ENCODE measurements around the gene SPOCK3. TPM values are rescaled to one million over a fixed set of nuclear protein-coding genes. Genes with fewer than 3 reads are reported as not detected.

SPOCK3 gene
- total RNA-seq, 4 donors from 2014 or later = not detected

GRCh38 chr4:166823126-166823525 lies 411.2 kb downstream of the SPOCK3 start:
- Histone ChIP-seq H3K4me1 (no peaks in the 10 kb centered on the region), H3K36me3 (no peaks in the 10 kb centered on the region), H3K9me3 (no peaks in the 10 kb centered on the region), H3K27me3 (no peaks in the 10 kb centered on the region), H3K27ac (no peak overlapping the region), H3K4me3 (replicated peaks in 1 of 3) (no peak overlapping the region)
- intact Hi-C loops (cut with DNase I) = no loop called here
- 57 to 58% methylated on average over 1 of the region's 1 CpG for WGBS, 2 donors
- no peak for DNase-seq
- TF ChIP-seq POLR2A (IDR thresholded peaks at IDR 0.05) = no peak
- TF ChIP-seq, protein P1, sequence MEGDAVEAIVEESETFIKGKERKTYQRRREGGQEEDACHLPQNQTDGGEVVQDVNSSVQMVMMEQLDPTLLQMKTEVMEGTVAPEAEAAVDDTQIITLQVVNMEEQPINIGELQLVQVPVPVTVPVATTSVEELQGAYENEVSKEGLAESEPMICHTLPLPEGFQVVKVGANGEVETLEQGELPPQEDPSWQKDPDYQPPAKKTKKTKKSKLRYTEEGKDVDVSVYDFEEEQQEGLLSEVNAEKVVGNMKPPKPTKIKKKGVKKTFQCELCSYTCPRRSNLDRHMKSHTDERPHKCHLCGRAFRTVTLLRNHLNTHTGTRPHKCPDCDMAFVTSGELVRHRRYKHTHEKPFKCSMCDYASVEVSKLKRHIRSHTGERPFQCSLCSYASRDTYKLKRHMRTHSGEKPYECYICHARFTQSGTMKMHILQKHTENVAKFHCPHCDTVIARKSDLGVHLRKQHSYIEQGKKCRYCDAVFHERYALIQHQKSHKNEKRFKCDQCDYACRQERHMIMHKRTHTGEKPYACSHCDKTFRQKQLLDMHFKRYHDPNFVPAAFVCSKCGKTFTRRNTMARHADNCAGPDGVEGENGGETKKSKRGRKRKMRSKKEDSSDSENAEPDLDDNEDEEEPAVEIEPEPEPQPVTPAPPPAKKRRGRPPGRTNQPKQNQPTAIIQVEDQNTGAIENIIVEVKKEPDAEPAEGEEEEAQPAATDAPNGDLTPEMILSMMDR (IDR thresholded peaks at IDR 0.05) = no peak

GRCh38 chr4:166822386-166822785 lies 411.9 kb downstream of the SPOCK3 start:
- Histone ChIP-seq H3K9me3 (no peaks in the 10 kb centered on the region), H3K27ac (no peak overlapping the region), H3K27me3 (no peaks in the 10 kb centered on the region), H3K36me3 (no peaks in the 10 kb centered on the region), H3K4me1 (no peaks in the 10 kb centered on the region), H3K4me3 (replicated peaks in 1 of 3) (no peak overlapping the region)
- 72 to 76% methylated on average over 4 of the region's 4 CpGs for WGBS, 2 donors
- intact Hi-C loops (cut with DNase I) = no loop called here
- no peak for TF ChIP-seq POLR2A (IDR thresholded peaks at IDR 0.05)
- TF ChIP-seq, protein P1 (IDR thresholded peaks at IDR 0.05) = no peak
- DNase-seq = no peak

DNA sequence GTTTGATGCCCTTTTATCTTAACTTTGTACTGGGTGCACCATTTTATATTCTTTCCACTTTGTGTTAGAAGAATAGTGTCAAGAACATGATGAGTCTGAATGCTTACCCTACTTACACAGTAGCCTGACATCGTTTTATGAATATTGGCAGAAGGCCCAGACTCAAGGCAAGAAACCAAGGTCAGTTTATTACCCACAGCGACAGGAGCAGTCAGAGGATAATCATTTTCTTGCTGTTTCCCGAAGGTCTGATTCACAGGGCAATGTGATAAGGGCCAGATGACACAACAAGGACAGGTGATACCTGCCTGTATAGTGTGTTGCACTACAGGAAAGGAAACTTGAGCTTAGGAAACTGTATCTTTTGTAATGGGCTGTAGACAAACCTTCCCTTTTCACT lies 417.4 kb downstream of the SPOCK3 start:
- Histone ChIP-seq H3K9me3 (no peaks in the 10 kb centered on the region), H3K27ac (no peak overlapping the region)
- TF ChIP-seq, protein P1 (IDR thresholded peaks at IDR 0.05) = no peak
- no peak for TF ChIP-seq POLR2A (IDR thresholded peaks at IDR 0.05)

DNA sequence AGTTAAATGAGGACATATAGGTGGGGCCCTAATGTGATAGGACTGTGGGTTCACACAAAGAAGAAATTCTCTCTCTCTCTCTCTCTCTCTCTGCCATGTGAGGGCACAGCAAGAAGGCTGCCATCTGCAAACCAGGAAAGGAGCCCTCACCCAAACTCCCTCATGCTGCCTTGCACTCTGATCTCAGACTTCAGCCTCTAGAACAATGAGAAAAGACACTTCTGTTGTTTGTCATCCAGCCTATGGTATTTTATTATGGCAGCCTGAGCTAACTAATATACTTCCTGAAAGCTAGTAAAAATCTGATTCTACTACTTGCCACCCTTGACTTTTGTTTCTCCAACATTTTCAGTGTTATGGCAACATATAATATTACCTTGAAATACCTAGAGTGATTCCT lies 425.9 kb downstream of the SPOCK3 start:
- no peak overlapping the region for H3K27ac ChIP-seq
- TF ChIP-seq, protein P1 (IDR thresholded peaks at IDR 0.05) = no peak
- TF ChIP-seq POLR2A (IDR thresholded peaks at IDR 0.05) = no peak
- H3K4me3 ChIP-seq (replicated peaks in 1 of 3) = no peak overlapping the region
- no peaks in the 10 kb centered on the region for H3K36me3 ChIP-seq
- H3K27me3 ChIP-seq = no peaks in the 10 kb centered on the region
- no peaks in the 10 kb centered on the region for H3K9me3 ChIP-seq
- intact Hi-C loops (cut with DNase I) = no loop called here
- DNase-seq = no peak
- no peaks in the 10 kb centered on the region for H3K4me1 ChIP-seq

More for the DNA sequence above, 417.4 kb downstream of the SPOCK3 start:
- intact Hi-C loops (cut with DNase I) = no loop called here
- Histone ChIP-seq H3K27me3 (no peaks in the 10 kb centered on the region), H3K36me3 (no peaks in the 10 kb centered on the region), H3K4me3 (replicated peaks in 1 of 3) (no peak overlapping the region), H3K4me1 (no peaks in the 10 kb centered on the region)
- 46 to 49% methylated on average over 3 of the region's 3 CpGs for WGBS, 2 donors
- no peak for DNase-seq

DNA sequence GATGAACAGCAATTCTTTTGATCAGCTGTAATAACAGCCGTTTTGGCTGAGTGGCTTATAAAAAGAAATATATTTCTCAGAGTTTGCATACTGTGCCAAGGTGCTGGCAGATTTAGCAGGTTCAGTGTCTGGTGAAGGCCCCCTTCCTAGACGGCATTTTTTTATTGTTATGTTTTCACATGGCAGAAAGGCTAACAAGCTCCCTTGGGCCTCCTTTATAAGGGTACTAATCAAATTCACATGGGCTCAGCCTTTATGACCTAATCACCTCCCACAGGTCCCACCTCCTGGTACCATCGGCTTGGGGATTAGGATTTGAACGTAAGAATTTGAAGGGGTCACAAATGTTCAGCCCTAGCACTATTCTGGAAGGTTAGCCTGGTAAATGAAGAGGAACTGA lies 431.9 kb downstream of the SPOCK3 start:
- H3K36me3 ChIP-seq = no peaks in the 10 kb centered on the region
- H3K9me3 ChIP-seq = no peaks in the 10 kb centered on the region
- DNase-seq = no peak
- no peak overlapping the region for H3K4me3 ChIP-seq (replicated peaks in 1 of 3)
- TF ChIP-seq POLR2A (IDR thresholded peaks at IDR 0.05) = no peak
- TF ChIP-seq, protein P1 (IDR thresholded peaks at IDR 0.05) = no peak
- H3K27ac ChIP-seq = no peak overlapping the region
- no peaks in the 10 kb centered on the region for H3K27me3 ChIP-seq
- intact Hi-C loops (cut with DNase I) = no loop called here
- H3K4me1 ChIP-seq = no peaks in the 10 kb centered on the region
- 68 to 71% methylated on average over 4 of the region's 4 CpGs for WGBS, 2 donors
